ENCODE data around the gene LY6G6D.

DNA sequence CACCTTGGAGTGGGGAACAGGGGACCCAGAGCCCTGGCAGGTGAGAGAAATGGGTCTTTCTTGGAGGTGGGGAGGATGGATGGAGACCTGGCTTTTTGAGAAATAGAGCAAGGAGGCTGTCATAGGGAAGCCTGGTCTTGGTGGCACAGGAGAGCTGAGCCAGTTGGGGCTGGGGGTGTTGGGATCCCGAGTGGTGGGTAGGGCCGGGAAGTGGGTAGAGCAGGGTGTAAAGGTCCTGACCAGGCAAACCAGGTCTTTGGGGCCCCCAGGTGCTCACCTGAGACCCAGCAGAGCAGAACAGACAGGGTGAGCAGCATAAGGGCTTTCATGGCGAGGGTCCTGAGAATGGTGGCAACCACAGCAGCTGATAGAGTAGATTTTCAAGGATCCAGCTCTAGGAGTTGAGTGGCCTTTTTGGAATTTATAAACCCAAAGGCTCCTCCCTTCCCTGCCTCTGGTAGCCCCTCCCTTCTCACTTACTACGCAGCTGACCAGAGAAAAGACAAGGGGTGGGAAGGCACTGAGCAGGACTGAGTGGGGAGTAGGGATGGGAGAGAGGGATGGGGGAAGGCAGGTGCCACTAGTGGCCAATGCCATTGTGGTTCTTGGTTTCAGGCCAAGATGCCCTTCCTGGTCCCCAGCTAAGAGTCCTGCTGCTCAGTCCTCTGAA, 6.3 kb downstream of the LY6G6D start, which contains the start of gene LY6G6C:
- TF ChIP-seq SUZ12 (IDR thresholded peaks at IDR 0.05; ENCODE audit: extremely low read depth, insufficient read depth, insufficient read length): no peak
- no peak for TF ChIP-seq YY1 (IDR thresholded peaks at IDR 0.05; ENCODE audit: insufficient read depth, insufficient read length)
- TF ChIP-seq ZNF274 (IDR thresholded peaks at IDR 0.05; ENCODE audit: low read depth, low read length): no peak

All from NT2/D1 (cell line).